KOPT-K1 (cell line): ENCODE data around the gene G6PD.

ENCODE experiments used
- H3K27ac ChIP-seq: fragments of 200-600 bp; sonication (generic); 2 replicates; pipeline ENCODE4 v1.5.1; 2016; ENCODE audit warnings: antibody characterized with exemption, mild to moderate bottlenecking, low read depth, low read length; ENCODE audit not compliant: poor library complexity, severe bottlenecking
- H3K36me3 ChIP-seq: fragments of 200-600 bp; sonication (generic); 2 replicates; pipeline ENCODE4 v1.5.1; 2017; ENCODE audit warnings: antibody characterized with exemption, mild to moderate bottlenecking, low read length, moderate library complexity; ENCODE audit not compliant: insufficient read depth
- H3K9me3 ChIP-seq: fragments of 200-600 bp; sonication (generic); 2 replicates; pipeline ENCODE4 v1.5.1; 2017; ENCODE audit warnings: antibody characterized with exemption, low read length, mild to moderate bottlenecking; ENCODE audit not compliant: insufficient read depth, poor library complexity, severe bottlenecking

The G6PD gene

DNA sequence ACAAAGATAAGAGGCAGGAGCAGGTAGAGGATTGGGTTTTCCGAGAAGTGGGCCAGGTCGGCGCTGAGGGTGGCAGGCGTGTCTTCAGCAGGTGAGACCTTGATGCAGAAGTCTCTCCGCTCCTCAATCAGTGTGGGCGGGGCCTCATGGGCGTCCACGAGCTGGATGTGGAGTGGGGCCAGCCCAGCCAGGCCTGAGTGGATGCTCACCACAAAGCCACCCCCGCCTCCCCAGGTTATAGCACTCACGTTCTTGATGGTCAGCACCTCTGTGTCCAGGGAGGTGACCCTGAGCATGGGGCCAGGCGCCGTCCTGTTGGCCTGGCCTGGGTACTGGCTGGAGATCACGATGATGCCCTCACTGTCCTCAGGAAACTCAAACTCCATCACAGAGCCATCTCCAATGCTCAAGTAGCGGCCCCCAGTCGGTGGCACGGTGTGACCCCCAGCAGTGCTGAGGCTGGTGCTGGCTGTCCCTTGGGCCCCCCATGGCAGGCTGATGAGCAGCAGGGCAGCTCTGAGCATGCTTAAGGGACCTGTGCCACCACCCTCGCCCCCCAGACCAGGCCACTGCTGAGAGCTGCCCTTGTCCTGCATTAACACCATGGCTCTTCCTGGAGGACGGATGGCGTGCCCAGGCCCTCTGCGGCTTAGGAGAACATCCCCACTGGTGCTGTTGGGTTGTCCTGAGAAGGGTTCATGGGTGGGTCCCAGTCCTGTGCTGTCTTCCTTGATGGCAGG is 58.1 kb downstream of the G6PD start:
- no peak overlapping the region for H3K27ac ChIP-seq
- no peaks in the 10 kb centered on the region for H3K9me3 ChIP-seq
- H3K36me3 ChIP-seq = peaks cover 19% of the 10 kb centered on the region

DNA sequence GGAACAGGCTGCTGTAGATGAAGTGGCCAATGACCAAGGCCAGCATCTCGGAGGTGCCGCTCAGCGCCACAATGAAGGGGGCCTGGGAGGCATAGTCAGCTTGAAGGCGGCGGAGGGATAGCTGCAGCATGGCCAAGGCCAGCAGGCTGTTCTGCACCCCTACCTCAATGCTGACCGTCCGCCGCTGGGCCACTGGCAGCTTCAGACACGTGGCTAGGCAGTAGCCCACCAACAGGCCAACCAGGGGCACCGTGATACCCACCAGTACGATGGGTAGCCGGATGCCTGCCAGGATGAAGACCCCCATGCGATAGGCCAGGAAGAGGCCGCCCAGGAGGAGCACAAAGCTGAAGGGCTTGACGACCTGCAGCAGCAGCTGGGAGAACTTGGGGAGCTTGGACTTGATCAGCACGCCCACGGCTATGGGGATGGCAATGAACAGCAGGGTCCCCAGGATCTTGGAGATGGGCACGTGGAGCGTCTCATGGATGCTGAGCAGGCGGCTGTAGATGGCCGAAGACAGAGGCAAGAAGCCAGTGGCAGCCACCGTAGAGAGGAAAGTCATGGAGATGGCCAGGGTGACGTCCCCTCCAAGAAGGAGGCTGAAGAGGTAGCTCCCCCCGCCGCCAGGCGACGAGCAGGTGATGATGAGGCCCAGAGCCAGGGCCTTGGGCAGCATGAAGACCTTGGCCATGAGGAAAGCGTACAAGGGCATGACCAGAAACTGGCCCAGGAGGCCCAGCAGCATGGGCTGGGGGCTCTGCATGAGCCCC is 58.9 kb downstream of the G6PD start:
- no peaks in the 10 kb centered on the region for H3K9me3 ChIP-seq

DNA sequence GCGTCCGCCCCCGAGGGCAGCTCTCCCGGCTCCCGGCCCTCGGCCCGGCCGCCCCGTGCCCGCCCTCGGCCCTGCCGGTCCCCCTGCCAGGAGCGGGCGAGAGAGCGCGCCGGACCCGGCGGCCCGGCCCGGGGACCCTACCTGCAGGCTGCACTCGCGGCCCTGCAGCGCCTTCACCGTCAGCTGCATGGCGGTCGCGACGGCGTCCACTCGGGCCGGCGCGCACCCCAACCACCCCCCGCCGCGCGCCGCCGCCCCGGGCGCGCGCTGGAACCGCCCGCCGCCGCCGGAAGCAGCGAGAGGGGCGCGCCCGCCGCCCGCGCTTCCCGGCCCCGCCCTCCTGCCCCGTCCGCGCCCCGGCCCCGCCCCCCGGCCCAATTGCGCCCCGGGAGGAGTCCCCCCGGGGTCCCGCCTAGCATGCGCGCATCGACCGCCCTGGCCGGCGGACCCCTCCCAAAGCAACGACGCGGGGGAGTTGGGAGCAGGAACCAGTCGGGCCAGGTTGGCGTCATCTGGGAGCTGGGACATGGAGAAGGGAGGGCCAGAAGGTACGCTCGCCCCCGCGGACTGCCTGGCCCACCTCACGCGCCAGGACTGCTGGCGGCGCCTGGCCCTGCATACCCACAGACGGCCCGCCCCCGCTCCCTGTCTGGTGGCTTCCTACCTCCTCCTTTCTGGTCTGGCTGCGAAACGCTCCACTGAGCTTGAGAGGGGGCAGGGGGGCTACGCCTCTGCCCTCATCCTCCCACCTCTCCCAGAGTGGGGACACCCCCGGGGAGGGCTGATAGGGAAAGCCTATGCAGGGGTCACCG is 60.0 kb downstream of the G6PD start, which contains the start of gene UBL4A:
UBL4A (minus strand) TSS at position 220 of the 812 bp plus-strand sequence; CDS start at position 189, 31 bp downstream.
- Histone ChIP-seq H3K9me3 (no peaks in the 10 kb centered on the region), H3K27ac (peak within 1 kb of the TSS; percentile 80), H3K36me3 (peaks cover 23% of the 10 kb centered on the region)

More for the DNA sequence above, 58.9 kb downstream of the G6PD start:
- Histone ChIP-seq H3K27ac (no peak overlapping the region), H3K36me3 (peaks cover 23% of the 10 kb centered on the region)

DNA sequence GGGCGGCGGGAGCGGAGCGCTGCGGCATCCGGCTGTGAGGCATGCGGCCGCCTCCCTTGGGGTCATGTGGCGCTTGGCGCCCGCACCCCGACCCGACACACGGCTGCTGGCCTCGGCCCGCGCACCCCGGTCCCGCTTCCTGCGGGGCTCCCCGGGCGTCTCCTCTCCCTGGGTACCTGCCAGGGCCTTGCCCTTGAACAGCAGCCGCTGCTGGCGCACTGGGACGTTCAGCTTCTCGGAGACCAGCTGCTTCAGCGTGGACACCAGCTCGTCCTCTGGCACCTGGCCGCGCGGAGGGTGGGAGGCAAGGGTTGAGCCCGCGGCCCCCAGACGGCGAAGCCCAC is 60.6 kb downstream of the G6PD start:
- peaks cover 23% of the 10 kb centered on the region for H3K36me3 ChIP-seq
- H3K9me3 ChIP-seq = no peaks in the 10 kb centered on the region
- H3K27ac ChIP-seq = peak overlapping the region; percentile 80

DNA sequence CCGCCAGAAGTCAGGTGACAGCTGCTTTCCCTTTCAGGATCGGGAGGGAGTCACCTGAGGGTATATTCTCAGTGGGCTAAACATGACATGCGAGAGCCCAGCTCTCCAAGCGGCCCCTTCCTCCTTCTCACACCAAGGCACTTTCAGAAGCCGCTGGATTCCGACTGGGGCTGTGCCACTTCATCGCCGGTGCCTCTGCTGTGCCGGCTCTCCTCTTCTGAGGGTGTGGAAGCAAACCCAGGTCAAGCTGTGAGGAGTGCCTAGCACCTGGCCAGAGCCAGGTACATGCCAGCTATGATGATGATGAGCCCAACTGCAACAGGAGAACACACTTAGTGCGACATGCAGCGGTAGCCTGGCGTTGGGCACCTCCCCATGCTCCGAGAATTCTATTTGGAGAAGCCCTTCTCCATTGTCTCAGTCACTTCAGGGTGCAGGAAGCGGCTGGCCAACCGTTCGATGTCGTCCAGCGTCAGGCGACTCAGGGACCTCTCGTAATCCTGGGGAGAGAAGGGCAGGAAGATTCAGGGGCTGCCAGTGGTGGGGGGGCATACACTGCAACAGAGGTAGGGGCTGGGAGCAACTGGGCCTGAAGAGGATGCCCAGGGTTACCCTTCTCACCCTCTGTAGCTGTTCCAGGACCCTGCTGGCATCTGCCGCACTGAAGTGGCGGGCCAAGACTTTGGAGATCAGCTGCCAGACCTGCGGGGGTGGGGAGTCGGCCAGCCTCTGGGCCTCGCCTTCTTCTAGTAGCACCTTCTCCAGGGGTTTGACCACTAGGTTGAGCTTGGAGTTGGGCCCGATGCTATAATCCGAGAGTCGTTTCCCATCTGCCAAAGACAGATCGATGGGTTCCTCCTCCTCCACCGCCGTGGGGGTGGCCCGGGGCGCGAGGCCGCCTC is 61.2 kb downstream of the G6PD start:
- peak overlapping the region; percentile 80 for H3K27ac ChIP-seq
- H3K36me3 ChIP-seq = peaks cover 23% of the 10 kb centered on the region
- no peaks in the 10 kb centered on the region for H3K9me3 ChIP-seq

DNA sequence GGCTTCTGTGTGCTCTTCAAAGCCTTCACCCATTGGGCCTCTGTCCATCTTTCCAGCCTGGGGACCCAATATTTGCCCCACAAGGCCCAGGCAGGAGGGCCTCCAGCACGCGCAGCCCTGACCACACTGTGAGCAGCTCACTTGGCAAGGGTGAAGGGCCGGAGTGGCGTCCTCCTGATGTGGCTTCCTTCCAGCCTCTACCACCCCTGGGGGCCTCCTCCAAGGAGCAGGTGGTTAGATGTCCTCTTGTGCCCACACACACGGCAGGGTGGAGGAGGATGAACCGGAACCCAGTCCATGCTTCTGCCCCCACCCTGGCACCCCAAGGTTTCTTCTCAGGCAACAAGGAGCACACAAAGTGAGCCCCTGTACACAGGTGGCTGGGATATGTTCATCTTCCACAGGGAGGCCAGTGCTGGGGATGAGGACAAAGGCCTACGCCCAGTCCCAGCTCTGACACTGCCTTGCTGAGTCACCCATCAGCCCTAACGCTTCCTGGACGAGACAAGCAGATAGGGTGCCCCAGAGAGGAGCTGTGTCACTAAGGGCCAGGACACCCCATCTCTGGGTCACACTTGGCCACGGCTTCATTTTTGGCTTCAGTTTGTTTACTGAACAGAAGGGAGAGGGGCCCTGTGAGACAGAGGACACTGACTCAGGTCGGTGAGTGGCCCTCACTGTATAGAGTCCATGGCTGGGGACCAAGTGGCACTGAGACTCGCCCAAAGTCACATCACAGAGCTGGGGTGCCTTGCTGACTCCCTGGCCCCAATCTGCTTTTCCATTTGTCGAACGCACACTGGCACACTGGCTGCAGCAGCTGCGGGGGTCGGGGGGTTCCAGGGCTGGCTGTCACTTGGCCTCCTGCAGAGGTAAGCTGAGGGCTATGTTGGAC is 62.1 kb downstream of the G6PD start:
- Histone ChIP-seq H3K27ac (no peak overlapping the region), H3K36me3 (peaks cover 23% of the 10 kb centered on the region), H3K9me3 (no peaks in the 10 kb centered on the region)

DNA sequence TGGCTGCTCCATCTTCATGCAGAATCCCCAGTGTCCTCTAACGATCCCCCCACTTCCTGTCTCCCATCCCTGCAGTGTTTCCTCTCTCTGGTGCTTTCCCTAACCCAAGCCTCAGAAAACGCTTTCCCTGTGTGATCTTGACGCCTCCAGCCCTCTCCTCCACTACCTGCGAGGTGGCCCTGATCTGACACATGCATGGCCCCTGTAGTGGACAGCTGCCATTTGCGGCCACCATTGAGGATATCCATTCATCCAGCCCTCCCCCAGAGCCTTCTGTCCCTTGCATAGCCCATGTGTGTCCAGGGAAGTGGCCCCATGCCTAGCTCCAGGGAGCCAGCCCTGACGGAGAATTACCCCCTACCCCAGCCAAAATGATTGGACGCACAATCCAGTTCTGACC is 63.3 kb downstream of the G6PD start:
- Histone ChIP-seq H3K36me3 (peaks cover 23% of the 10 kb centered on the region), H3K9me3 (no peaks in the 10 kb centered on the region), H3K27ac (no peak overlapping the region)

DNA sequence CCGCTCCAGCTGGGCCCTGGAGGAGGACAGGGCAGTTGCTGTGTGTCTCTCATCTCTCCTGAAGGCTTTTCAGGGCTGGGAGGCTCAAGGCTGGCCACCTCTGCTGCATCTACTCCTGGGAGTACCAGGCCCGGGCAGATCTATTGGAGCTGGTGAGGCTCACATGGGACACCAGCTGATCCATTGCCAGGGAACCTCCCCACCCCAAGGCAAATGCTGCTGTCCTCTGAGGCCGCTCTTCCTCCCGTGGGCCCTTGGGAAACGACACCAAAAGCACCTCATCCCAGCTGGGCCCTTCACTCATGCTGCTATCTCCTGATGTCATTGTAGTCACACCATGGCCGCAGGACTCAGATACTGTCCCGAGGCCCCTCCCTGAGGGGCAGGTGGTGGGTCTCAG is 63.9 kb downstream of the G6PD start:
- Histone ChIP-seq H3K27ac (no peak overlapping the region), H3K36me3 (peaks cover 23% of the 10 kb centered on the region)

DNA sequence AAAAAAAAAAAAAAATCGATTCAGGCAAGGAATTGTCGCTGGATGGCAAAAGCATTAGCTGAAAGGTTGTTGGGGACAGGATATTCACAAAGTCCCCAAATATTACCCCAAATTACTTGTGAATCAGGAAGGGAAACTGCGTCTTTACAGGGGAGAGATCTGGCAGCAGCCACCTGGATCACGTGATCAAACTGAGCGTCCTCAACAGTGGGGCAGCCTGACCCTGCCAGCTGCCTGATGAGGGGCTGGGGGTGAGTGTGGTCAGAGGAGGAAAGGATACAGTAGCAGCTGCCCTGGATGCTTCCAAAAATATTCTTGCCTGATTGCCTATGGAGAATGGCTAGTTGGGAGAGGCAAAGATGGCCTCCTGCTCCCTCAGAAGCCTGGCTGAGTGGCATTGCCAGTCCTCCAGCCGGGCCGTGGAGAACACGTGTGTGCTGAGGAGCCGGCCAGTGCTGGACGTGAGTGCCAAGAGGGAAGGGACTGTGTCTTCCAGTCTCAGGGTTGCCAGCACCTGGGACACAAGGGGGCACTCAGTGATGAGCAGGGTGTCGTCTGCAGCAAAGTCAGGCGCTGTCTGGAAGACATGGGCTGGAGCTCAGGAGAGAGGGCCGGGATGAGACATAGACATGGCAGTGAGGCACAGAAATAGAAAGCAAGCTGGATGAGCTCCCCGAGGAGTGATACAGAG is 64.6 kb downstream of the G6PD start:
- Histone ChIP-seq H3K36me3 (peaks cover 23% of the 10 kb centered on the region), H3K9me3 (no peaks in the 10 kb centered on the region), H3K27ac (no peak overlapping the region)

More for the DNA sequence above, 63.9 kb downstream of the G6PD start:
- H3K9me3 ChIP-seq = no peaks in the 10 kb centered on the region
